NOMO-1 (cell line): ENCODE data around the gene SHD.

Experiments
- DNase-seq, 2 experiments: peaks; one replicate each; lab custom pipeline; 2025; ENCODE audit not compliant: unreplicated experiment in 2 of 2; lab: John Stamatoyannopoulos, UW

SHD gene

GRCh38 chr19:4297901-4298809 is 19.1 kb downstream of the SHD start:
- DNase-seq = no peak

- DNase-seq = no peak
These were observed 19.9 kb downstream of the SHD start for GRCh38 chr19:4298810-4299550.

- DNase-seq = no peak
These were observed 21.5 kb downstream of the SHD start for GRCh38 chr19:4300589-4300988.

GRCh38 chr19:4301590-4302242 is 22.6 kb downstream of the SHD start:
- no peak for DNase-seq

GRCh38 chr19:4302243-4302640 is 23.2 kb downstream of the SHD start, which contains the start of gene TMIGD2:
TMIGD2 (minus strand) TSS chr19:4302389; CDS start chr19:4302385, 4 bp downstream.
- DNase-seq = no peak

GRCh38 chr19:4303819-4304537 is 24.9 kb downstream of the SHD start:
- no peak for DNase-seq

- peak; percentile 20 to 41 for DNase-seq
These were observed 25.6 kb downstream of the SHD start, which contains the start of gene FSD1 for GRCh38 chr19:4304538-4305256. FSD1 (plus strand) TSS chr19:4304598; CDS start chr19:4304747, 149 bp downstream.

GRCh38 chr19:4305257-4305612 is 26.2 kb downstream of the SHD start:
- DNase-seq = no peak

GRCh38 chr19:4305659-4306058 is 26.6 kb downstream of the SHD start:
- DNase-seq = no peak

- DNase-seq = no peak
These were observed 31.4 kb downstream of the SHD start for GRCh38 chr19:4310247-4311121.

- DNase-seq = no peak
These were observed 34.9 kb downstream of the SHD start for GRCh38 chr19:4313847-4314490.

- DNase-seq = no peak
These were observed 37.9 kb downstream of the SHD start for GRCh38 chr19:4316956-4317355.

- no peak for DNase-seq
These were observed 39.4 kb downstream of the SHD start for GRCh38 chr19:4318460-4318859.

GRCh38 chr19:4319067-4319718 is 40.1 kb downstream of the SHD start:
- DNase-seq = no peak

- no peak for DNase-seq
These were observed 41.4 kb downstream of the SHD start for GRCh38 chr19:4320419-4320818.

GRCh38 chr19:4322942-4323665 is 44.0 kb downstream of the SHD start:
- no peak for DNase-seq

GRCh38 chr19:4323692-4324091 is 44.6 kb downstream of the SHD start:
- DNase-seq = no peak
